ENCODE results near the gene IQUB.
"Not testable (repeated sequence)": the region's sequence is repeated elsewhere in the genome, so short reads cannot be mapped to it uniquely, and the experiment has no call there.

The IQUB gene

GRCh38 chr7:123533553-123533917 is 860 bp downstream of the IQUB start:
- Histone ChIP-seq H3K27me3 (no peaks in the 10 kb centered on the region), H3K36me3 (no peaks in the 10 kb centered on the region), H3K9me3 (no peaks in the 10 kb centered on the region), H3K4me1 (peaks cover 0 to 12% (median 8%) of the 10 kb centered on the region in 4 donors), H3K27ac (no peak overlapping the region), H3K4me3 (peak overlapping the region in 1 of 2 donors; percentile 69)
- DNase-seq: no peak
- intact Hi-C loops (cut with DNase I; ENCODE audit: low total_unique reads): no loop called here
- no peak for TF ChIP-seq CTCF (IDR thresholded peaks at IDR 0.05)

GRCh38 chr7:123532788-123533552 is 1.4 kb downstream of the IQUB start:
- peak in 1 of 2 donors; percentile 71 for DNase-seq
- Histone ChIP-seq H3K4me3 (peak overlapping the region; percentile 41 to 48), H3K4me1 (peaks cover 0 to 12% (median 8%) of the 10 kb centered on the region in 4 donors)
- intact Hi-C loops (cut with DNase I; ENCODE audit: low total_unique reads); H3K27me3 ChIP-seq; H3K36me3 ChIP-seq; H3K9me3 ChIP-seq; H3K27ac ChIP-seq: not testable (repeated sequence)

GRCh38 chr7:123532343-123532742 is 2.1 kb downstream of the IQUB start:
- Histone ChIP-seq H3K4me3 (peak overlapping the region; percentile 41 to 48), H3K4me1 (peaks cover 0 to 12% (median 8%) of the 10 kb centered on the region in 4 donors)
- intact Hi-C loops (cut with DNase I; ENCODE audit: low total_unique reads); H3K9me3 ChIP-seq; DNase-seq; H3K27ac ChIP-seq; H3K36me3 ChIP-seq; H3K27me3 ChIP-seq: not testable (repeated sequence)

- H3K4me3 ChIP-seq; H3K4me1 ChIP-seq; H3K27ac ChIP-seq; H3K36me3 ChIP-seq; DNase-seq; H3K9me3 ChIP-seq; H3K27me3 ChIP-seq; intact Hi-C loops (cut with DNase I; ENCODE audit: low total_unique reads): not testable (repeated sequence)
Measured at GRCh38 chr7:123530035-123530591, 4.3 kb downstream of the IQUB start.

GRCh38 chr7:123528265-123528664 is 6.1 kb downstream of the IQUB start:
- no peak overlapping the region for H3K27ac ChIP-seq

GRCh38 chr7:123527712-123528225 is 6.6 kb downstream of the IQUB start:
- intact Hi-C loops (cut with DNase I; ENCODE audit: low total_unique reads); DNase-seq; H3K36me3 ChIP-seq; H3K27ac ChIP-seq; H3K27me3 ChIP-seq; H3K4me3 ChIP-seq; H3K9me3 ChIP-seq; H3K4me1 ChIP-seq: not testable (repeated sequence)

More at GRCh38 chr7:123528265-123528664, 6.1 kb downstream of the IQUB start:
- Histone ChIP-seq H3K4me3 (no peak overlapping the region), H3K9me3 (no peaks in the 10 kb centered on the region), H3K4me1 (no peaks in the 10 kb centered on the region), H3K27me3 (no peaks in the 10 kb centered on the region), H3K36me3 (no peaks in the 10 kb centered on the region)
- TF ChIP-seq CTCF (IDR thresholded peaks at IDR 0.05): no peak
- intact Hi-C loops (cut with DNase I; ENCODE audit: low total_unique reads): no loop called here
- no peak for DNase-seq

- DNase-seq; H3K4me1 ChIP-seq; H3K36me3 ChIP-seq; H3K27me3 ChIP-seq; H3K4me3 ChIP-seq; intact Hi-C loops (cut with DNase I; ENCODE audit: low total_unique reads); H3K9me3 ChIP-seq; H3K27ac ChIP-seq: not testable (repeated sequence)
Measured at GRCh38 chr7:123526533-123526932, 7.9 kb downstream of the IQUB start.

GRCh38 chr7:123522066-123522465 is 12.3 kb downstream of the IQUB start:
- intact Hi-C loops (cut with DNase I; ENCODE audit: low total_unique reads): no loop called here
- Histone ChIP-seq H3K36me3 (no peaks in the 10 kb centered on the region), H3K9me3 (no peaks in the 10 kb centered on the region), H3K4me1 (no peaks in the 10 kb centered on the region), H3K27ac (no peak overlapping the region), H3K4me3 (no peak overlapping the region), H3K27me3 (no peaks in the 10 kb centered on the region)
- no peak for DNase-seq
- no peak for TF ChIP-seq CTCF (IDR thresholded peaks at IDR 0.05)

All from tibial artery (tissue), 4 donors.